Body of pancreas (tissue), 4 donors: Measurements from ENCODE around the gene TSSC4. TPM values are rescaled to one million over a fixed set of nuclear protein-coding genes. Genes with fewer than 3 reads are reported as not detected.

ENCODE experiments used
- ATAC-seq: fragments of 150-250 bp; one replicate; pipeline ENCODE4 v1.9.1; 2016
- DNase-seq, 4 donors: peaks; one replicate each; pipeline ENCODE4 v3.0.0-alpha.2; 2019
- H3K27ac ChIP-seq, 4 donors: fragments of 200-600 bp; sonication (generic); 1 replicate in 3 of 4; 2 replicates in 1 of 4; pipeline versions ENCODE4 v1.5.1 to v1.6.1; 2016 to 2019; ENCODE audit warnings: mild to moderate bottlenecking in 1 of 4, mixed read lengths in 1 of 4, moderate library complexity in 1 of 4
- H3K27me3 ChIP-seq, 2 donors: fragments of 200-600 bp; sonication (generic); one replicate each; pipeline ENCODE4 v1.6.0; 2016; ENCODE audit warnings: mild to moderate bottlenecking in 1 of 2
- H3K36me3 ChIP-seq, 2 donors: fragments of 200-600 bp; sonication (generic); replicated peaks in 1 of 2; 2 replicates each; pipeline ENCODE4 v1.5.1; 2016; ENCODE audit warnings: low read depth in 2 of 2; ENCODE audit not compliant: insufficient read depth in 1 of 2
- H3K4me1 ChIP-seq: fragments of 200-600 bp; sonication (generic); one replicate; pipeline ENCODE4 v1.6.0; 2016
- H3K4me3 ChIP-seq, 2 donors: fragments of 200-600 bp; sonication (generic); 1 replicate in 1 of 2; 2 replicates in 1 of 2; pipeline ENCODE4 v1.5.1; 2016 to 2019
- H3K9me3 ChIP-seq, 3 donors: fragments of 200-600 bp; sonication (generic); 1 replicate in 2 of 3; 2 replicates in 1 of 3; pipeline ENCODE4 v1.5.1; 2016
- CTCF ChIP-seq, 7 experiments: fragments of 450-650 bp in 4 of 7; fragments of 200-600 bp in 3 of 7; sonication (generic) in 3 of 7; IDR thresholded peaks; one replicate each; pipeline ENCODE4 v1.5.1; 2016 to 2019; ENCODE audit warnings: antibody characterized with exemption in 7 of 7
- POLR2A ChIP-seq, 3 donors: fragments of 450-650 bp; IDR thresholded peaks; one replicate each; pipeline ENCODE4 v1.6.1; 2016; ENCODE audit warnings: antibody characterized with exemption in 3 of 3, mild to moderate bottlenecking in 2 of 3
- WGBS, 2 donors: methylation state at CpG; one replicate each; pipeline ENCODE4 v1.1.5; 2017; 5-methylcytosine and 5-hydroxymethylcytosine counted together
- intact Hi-C: fragments of 100-400 bp; cut with DNase I; formaldehyde crosslinking; loops from one replicate; pipeline ENCODE4 v1.15.1; 2023
- total RNA-seq, 2 donors: library from RNA; depleted of rRNA; stranded (reverse); fragments of >200 nt; gene quantifications; one replicate each; pipeline ENCODE4 v1.1.0, GENCODE V29; 2016

The TSSC4 gene
- total RNA-seq, 2 donors from 2014 or later, result 21.5 to 25.7 TPM

- DNase-seq, result peak in 2 of 4 donors; percentile 51 to 52
Observed at GRCh38 chr11:2383852-2384804, 16.4 kb upstream of the TSSC4 start.

GRCh38 chr11:2385156-2386151, 15.1 kb upstream of the TSSC4 start:
- no peak for ATAC-seq
- intact Hi-C loops, result no loop called here
- Histone ChIP-seq H3K36me3 (no peaks in the 10 kb centered on the region), H3K9me3 (no peaks in the 10 kb centered on the region), H3K4me3 (no peak overlapping the region), H3K27me3 (no peaks in the 10 kb centered on the region), H3K27ac (peak overlapping the region in 2 of 4 donors; percentile 41 to 44), H3K4me1 (peaks cover 92% of the 10 kb centered on the region)
- DNase-seq, result no peak
- TF ChIP-seq POLR2A (IDR thresholded peaks at IDR 0.05) (no peak), CTCF (IDR thresholded peaks at IDR 0.05) (no peak)
- WGBS, 2 donors, result 76 to 79% methylated on average over 35 to 37 of the region's 48 CpGs

More at GRCh38 chr11:2383852-2384804, 16.4 kb upstream of the TSSC4 start:
- no peaks in the 10 kb centered on the region for H3K27me3 ChIP-seq
- H3K36me3 ChIP-seq, result no peaks in the 10 kb centered on the region
- intact Hi-C loops, result no loop called here
- H3K4me3 ChIP-seq, result no peak overlapping the region
- H3K4me1 ChIP-seq, result peaks cover 91% of the 10 kb centered on the region
- peak; percentile 22 for ATAC-seq
- H3K9me3 ChIP-seq, result no peaks in the 10 kb centered on the region
- TF ChIP-seq POLR2A (IDR thresholded peaks at IDR 0.05) (no peak), CTCF (IDR thresholded peaks at IDR 0.05) (no peak)
- 52 to 64% methylated on average over 17 to 21 of the region's 33 CpGs for WGBS, 2 donors
- peak overlapping the region; percentile 56 to 97 (median 77) for H3K27ac ChIP-seq

GRCh38 chr11:2386591-2386990, 14.0 kb upstream of the TSSC4 start:
- 55 to 69% methylated on average over 5 to 9 of the region's 9 CpGs for WGBS, 2 donors
- intact Hi-C loops, result no loop called here
- DNase-seq (no peak), ATAC-seq (no peak)
- Histone ChIP-seq H3K4me3 (no peak overlapping the region), H3K27me3 (no peaks in the 10 kb centered on the region), H3K9me3 (no peaks in the 10 kb centered on the region), H3K4me1 (peaks cover 82% of the 10 kb centered on the region), H3K27ac (peak overlapping the region in 2 of 4 donors; percentile 34 to 43), H3K36me3 (no peaks in the 10 kb centered on the region)
- TF ChIP-seq CTCF (IDR thresholded peaks at IDR 0.05), result no peak
- no peak for TF ChIP-seq POLR2A (IDR thresholded peaks at IDR 0.05)

- H3K27ac ChIP-seq, result peak overlapping the region in 2 of 4 donors; percentile 34 to 43
- WGBS, 2 donors, result 64 to 76% methylated on average over 6 to 14 of the region's 14 CpGs
- H3K4me1 ChIP-seq, result peaks cover 73% of the 10 kb centered on the region
- H3K9me3 ChIP-seq, result no peaks in the 10 kb centered on the region
- H3K36me3 ChIP-seq, result no peaks in the 10 kb centered on the region
- no peaks in the 10 kb centered on the region for H3K27me3 ChIP-seq
- DNase-seq, result no peak
- ATAC-seq, result no peak
- TF ChIP-seq POLR2A (IDR thresholded peaks at IDR 0.05), result no peak
- no peak for TF ChIP-seq CTCF (IDR thresholded peaks at IDR 0.05)
- intact Hi-C loops, result no loop called here
- no peak overlapping the region for H3K4me3 ChIP-seq
Observed at GRCh38 chr11:2387266-2387987, 13.1 kb upstream of the TSSC4 start.
